Endometrial microvascular endothelial cells (primary cell): Measurements from ENCODE around the gene TPCN1. TPM values are rescaled to one million over a fixed set of nuclear protein-coding genes. Genes with fewer than 3 reads are reported as not detected.

Experiments used
- in situ Hi-C: cut with HindIII; loops from 2 replicates; pipeline ENCODE4 v1.10.0; 2017; ENCODE audit warnings: low sequenced_read_pairs, low pct_unique_long_range_greater_than_20kb; ENCODE audit errors: inconsistent ontology term
- total RNA-seq: library from RNA; depleted of rRNA; stranded (reverse); fragments of >200 nt; gene quantifications from one replicate; pipeline ENCODE4 v1.2.3, GENCODE V29; 2015; ENCODE audit errors: inconsistent ontology term

TPCN1 gene
- total RNA-seq, 1 donor from 2014 or later, result 8.2 TPM

DNA sequence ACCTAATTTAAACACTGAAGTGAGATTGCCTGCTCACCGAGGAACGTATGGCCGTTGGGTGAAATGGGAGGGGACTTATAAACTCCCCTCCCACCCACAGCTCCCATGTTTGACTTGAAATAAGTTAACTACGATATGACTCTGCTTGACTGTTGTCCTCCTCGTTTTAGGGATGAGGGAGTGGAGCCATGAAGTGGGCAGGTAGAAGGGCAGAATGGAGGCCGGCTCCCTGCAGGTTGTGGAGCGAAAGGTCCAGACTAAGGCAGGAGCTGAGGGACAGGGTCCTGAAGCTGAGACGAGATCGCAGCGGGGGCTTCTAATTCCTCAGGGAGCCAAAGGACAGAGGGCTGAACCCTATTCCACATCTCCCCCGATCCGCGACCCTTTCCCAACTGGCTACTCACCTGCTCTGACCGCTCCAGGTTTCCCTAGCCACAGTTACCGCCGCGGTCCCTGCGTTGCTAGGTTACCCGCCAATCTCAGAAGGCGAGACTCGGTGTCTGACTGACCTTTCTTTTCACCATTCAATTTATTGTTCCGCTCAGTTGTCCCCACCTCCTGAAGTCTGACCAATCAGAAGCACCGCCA lies 577 bp upstream of the TPCN1 start:
- in situ Hi-C loops, result no loop called here

DNA sequence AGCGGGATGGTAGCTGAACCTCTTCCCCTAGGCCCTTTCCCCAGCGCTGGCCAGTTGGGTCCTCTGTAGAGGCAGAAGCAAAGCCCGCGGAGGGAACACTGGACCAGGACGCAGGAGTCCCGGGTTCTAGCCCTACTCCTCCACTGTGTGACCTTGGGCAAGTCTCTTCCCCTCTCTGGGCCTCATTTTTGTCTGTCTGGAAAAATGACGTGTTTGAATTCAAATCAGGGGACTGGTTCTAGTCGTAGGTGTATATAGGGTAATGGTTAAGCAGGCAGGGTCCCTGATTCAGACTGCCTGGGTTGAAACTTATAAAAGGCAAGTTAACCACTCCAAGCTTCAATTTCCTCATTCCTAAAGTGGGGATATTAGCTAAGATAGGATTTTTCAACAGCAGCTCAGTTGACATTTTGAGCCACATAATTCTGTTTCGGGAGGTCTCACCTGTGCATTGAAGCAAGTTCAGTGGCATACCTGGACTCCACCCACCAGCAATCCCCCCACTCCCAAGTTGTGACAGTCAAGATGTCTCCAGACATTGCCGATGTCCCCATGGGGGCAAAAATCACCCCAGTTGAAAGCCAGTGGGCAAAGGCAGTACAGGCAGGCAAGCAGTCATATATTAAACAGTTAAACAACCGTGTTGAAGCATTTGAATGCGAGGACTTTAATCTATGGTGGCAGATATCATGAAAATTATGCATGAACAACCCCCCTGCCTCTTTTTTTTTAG lies 899 bp downstream of the TPCN1 start:
- in situ Hi-C loops, result no loop called here

DNA sequence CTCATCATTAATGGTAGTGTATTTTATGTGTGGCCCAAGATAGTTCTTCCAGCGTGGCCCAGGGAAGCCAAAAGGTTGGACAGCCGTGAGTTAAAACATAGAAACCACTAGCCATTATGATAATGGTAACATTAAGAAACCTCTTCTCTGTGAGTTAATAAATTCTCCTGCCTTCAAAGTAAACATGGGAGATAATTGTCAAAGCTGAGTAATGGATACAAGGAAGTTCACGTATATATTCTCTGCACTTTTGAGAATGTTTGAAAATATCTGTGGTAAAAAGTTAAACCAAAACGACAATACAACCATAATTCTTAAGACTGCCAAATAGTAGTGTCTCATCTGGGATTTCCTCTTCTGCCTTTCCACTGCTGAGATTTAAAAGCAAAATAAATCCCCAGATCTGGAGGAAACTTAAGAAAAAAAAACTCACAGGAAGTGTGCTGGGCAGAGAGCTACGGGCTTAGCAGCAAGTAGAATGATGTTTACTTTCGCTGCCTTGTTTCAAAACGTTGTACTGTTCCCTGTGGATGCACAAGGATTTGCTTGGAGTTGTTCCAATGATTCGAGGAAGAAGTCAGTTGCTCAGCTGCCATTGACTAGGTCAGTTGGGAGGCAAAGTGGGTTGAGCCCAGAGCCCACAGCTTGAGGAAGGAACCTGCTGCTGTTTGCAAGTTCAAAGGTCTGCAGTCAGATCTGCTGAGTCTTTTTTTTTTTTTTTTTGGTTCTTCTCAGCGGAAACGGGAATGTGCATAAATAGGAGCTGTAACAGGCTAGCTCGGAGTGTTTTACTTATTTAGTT lies 1.7 kb downstream of the TPCN1 start:
- in situ Hi-C loops, result no loop called here

DNA sequence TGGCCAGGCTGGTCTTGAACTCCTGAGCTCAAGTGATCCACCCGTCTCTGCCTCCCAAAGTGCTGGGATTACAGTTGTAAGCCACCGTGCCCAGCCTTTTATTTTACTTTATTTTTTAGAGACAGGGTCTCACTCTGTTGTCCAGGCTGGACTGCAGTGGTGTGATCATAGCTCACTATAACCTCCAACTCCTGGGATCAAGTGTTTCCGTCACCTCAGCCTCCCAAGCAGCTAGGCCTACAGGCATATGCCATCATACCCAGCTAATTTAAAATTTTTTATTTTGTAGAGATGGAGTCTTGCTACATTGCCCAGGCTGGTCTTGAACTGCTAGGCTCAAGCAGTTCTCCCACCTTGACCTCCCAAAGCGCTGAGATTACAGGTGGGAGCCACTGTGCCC lies 3.7 kb downstream of the TPCN1 start:
- in situ Hi-C loops, result no loop called here

DNA sequence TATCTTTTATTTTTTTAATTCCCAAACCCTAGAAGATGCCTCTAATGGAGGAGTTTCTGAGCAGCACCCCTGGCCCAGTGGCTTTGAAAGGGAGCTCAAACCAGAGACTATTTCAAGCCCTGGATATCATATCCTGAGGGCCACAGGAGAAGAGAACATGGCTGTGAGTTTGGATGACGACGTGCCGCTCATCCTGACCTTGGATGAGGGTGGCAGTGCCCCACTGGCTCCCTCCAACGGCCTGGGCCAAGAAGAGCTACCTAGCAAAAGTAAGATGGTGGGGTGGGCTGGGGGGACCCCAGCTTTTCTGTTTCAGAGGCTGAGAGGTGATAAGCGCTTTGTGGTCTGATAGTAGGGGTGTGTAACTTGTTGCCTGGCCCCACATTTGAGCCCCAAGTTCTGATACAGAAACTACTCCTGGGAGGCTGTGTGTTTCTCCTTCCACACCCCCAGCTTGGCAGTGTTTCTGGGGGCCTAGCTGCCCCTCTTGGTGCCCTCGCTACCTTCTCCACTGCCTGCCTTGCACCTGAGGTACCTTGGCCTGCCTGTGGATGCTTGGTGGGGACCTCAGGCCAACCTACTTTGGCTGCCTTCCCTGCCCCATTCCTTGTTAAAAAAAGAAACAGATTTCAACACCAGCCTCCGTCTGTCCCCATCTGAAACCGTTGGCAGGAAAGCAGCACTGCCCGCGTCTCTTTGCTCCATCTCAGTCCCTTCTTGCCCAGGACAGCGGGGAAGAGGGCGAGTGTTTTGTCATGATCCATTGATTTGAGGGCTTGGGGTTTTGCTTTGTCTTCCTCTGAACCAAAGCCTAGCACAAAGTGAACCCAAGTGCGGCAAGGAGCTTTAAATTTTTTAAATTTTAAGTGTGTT lies 5.7 kb downstream of the TPCN1 start:
- in situ Hi-C loops, result no loop called here

DNA sequence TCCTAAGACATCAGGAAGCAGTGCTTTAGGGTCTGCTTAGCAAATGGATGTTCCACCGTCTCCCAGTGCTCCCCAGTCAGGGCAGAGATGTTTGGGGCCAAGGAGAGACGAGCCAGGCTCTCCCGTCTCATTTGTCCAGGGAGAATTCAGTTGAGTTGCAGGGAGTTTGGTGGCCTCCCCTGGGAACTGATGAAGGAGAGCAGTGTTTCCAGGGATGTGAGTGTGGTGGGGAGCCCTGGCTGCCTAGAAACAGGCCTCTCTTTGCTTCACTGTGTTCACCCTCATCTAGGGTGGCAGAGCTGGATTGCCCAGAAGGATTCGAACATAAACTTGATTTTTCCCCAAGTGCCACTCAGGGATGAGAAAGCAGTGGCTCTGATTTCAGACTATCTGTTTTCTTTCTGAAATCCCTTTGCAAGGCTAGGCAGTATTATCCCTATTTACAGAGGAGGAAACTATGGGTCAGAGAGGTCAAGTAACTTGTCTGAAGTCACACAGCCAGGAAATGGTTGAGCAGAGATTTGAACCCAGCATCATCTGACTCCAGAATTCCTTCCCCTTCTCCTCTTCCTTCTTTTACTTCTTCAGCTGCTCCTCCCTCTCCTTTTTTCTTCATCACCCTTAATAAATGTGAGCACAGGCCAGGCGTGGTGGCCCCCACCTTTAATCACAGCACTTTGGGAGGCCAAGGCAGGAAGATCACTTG lies 6.6 kb downstream of the TPCN1 start:
- in situ Hi-C loops, result no loop called here

DNA sequence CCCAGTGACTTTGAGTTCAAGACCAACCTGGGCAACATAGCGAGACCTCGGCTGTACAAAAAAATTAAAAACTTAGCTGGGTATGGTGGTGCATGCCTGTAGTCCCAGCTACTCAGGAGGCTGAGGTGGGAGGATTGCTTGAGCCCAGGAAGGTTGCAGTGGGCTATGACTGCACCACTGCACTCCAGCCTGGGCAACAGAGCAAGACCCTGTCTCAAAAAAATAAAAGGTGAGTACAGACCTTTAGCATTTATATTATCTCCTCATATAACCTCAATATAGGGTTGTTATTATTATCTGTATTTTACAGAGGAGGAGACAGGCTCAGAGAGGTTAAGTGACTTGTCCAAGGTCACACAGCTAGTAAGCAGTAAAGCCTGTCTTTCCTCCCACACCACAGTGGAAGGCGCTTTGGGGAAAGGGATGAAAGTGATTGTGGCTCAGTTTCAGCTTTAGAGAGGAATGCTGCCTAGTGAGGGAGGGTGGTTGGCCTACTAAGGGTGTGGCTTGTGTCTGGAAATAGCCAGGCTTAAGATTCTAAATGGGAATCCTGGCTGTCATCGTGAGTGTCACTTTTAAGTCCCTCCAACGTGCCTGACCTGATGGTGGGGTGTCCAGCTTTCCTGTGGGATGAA lies 7.2 kb downstream of the TPCN1 start:
- in situ Hi-C loops, result no loop called here

DNA sequence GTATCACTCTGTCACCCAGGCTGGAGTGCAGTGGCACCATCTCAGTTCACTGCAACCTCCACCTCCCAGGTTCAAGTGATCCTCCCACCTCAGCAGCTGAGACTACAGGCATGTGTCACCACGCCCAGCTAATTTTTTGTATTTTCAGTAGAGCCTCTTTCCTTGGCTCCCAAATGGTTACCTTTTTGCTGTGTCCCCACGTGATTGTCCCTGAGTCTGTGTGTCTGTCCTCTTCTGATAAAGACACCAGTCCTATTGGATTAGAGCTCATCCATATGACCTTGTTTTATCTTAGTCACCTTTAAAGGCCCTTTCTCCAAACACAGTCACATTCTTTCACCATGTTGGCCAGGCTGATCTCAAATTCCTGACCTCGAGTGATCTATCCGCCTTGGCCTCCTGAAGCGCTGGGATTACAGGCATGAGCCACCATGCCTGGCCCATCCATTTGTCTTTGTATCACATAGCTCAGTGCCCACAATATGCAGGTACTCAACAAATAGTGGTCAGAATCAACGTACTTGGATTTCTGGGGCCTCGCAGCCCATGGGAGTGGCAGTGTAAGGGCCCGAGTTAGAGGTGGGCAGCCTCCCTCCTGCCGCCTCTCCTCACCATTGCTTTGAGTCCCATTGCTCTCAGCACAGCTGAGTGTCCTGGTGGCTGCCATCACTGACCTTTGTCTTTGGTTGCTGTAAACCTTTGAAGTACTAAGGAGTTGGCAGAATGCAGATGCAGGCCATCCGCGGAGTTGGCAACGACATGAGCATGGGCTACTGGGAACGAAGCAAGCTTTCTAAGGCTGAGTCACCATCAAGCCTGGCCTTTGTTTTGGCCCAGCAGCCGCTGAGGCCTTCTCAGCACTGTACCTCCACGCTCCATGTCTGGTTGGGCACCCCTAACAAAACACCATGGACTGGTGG lies 9.3 kb downstream of the TPCN1 start:
- in situ Hi-C loops, result no loop called here

DNA sequence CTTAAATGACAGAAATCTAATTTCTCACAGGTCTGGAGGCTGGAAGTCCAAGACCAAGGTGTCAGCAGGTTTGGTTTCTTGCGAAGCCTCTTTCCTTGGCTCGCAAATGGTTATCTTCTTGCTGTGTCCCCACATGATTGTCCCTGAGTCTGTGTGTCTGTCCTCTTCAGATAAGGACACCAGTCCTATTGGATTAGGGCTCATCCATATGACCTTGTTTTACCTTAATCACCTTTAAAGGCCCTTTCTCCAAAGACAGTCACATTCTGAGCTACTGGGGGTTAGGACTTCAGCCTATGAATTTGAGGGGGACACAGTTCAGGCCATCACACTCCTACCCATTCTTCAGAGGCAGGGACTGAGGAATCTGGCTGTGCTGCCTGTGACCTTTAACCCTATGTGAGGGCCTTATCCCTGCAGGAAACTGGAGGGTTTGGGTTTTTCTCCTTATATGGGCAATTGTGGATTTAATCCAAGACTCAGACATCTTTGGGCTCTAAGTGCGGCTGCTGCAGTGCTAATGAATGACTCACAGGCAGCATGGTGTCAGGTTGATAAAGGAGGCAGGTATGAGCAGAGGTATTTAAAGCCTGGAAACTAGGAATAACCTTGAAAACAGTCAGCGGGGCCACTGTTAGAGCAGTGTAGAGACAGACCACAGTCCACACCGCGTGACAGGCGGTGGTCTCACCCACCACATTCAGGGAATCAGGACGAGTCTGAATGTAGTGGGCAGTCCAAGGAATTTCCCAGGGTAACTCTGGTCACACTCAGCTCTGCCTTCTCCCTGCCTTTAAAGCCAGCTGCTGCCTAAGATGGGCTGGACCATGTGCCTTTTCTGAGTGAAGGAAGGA lies 10.2 kb downstream of the TPCN1 start:
- in situ Hi-C loops, result no loop called here

DNA sequence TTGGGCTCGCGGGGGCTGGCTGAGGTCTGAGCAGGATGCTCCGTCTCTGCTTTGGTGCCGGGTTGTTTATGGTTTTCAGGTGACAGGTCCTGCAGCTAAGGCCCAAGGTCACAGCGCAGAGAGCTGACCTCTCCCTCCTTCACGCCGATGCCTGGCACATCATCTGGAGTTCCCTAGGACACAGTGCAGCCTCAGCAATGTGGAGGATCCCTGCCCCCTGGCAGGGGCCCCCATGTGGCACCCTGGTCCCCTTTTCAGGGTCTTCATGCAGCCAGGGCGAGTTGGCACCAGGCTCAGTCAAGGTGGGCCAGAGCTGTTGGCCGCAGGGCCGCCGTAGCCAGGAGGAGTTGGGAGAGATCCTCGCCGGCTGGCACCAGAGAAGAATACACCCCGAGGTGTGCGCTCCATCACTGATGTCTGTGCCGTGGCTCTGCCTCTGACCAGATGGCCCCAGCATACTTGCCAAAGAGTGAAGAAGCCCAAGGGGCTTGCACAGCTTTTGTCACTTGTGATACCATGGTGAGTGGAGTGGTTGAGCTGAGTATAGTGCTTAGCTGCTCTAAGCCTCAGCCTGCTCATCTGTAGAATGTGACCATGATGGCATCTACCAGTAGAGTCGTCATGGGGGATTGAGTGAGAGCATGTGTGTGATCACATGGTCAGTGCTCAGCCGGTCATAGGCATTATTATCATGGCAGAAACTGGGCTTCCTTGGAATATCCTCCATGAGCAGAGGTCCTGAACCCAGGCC lies 11.0 kb downstream of the TPCN1 start:
- in situ Hi-C loops, result no loop called here

DNA sequence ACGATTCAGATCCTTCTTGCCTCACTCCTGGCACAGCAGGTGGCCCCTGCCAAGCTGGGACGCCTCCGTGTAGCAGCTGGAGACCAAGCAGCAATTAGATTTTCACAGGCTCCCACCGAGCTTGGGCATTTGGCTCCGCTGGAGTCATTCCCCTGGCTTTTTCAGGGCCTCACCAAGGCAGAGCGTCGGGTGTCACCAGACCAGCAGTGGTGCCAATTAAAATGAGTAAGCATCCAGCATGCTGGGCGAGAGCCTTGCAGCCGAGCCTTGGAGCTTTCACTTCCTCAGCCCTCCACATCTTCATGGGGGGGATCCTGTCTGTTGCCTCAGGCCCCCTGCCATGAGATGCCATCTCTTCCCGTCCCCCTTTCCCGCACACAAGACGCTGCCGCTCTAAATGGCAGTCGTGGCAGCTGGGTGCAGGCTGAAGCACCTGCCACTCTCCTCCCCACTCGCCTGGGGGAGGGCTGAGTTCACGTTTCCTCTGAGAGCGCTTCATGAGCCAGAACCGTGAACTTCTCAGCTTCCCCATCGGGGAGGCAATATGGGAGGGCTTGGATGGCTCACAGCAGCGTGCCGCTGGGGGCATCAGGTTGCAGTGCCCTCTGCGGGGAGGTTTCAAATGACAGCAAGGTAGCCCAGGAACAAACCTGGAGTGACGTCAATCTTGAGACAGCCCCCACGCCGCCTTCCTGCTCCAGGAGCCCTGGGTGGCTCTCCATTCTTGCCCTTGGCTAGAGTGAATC lies 11.7 kb downstream of the TPCN1 start:
- in situ Hi-C loops, result no loop called here

DNA sequence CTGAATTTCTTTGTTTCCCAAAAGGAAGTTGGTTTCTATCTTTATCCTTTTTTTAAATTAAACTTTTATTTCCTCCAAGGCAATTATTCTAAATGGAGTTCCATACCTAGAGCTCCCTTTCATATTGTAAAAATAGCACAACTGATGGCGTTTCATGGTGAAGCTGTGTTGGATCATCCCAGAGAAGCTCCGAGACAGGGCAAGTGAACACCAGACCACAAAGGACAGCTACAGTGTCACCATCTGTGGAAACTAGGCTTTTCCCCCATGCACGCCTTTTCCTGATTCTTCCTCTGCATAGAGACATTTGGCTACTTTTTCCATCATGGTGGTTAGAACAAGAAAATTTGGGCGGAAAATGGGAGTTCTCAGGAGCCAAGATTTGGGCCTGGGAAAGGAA lies 12.7 kb downstream of the TPCN1 start:
- in situ Hi-C loops, result no loop called here

DNA sequence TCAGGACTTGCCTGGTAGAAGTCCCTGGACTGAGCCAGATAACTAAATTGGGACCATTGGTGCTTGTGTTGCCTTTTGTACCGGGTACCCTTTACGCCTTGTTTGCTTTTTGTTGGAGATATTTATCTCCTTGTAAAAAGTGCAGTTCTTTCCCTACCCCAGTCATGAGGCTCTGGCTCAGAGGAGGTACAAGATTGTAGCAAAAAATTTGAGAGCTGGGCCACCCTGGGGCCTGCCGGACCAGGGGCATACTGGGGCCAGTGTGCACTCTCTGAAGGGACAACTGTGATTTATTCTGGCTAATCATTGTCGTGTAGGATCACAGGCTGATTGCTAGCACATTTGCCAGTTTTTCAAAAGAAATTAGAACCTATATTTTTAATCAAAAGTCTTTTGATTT lies 13.2 kb downstream of the TPCN1 start:
- in situ Hi-C loops, result no loop called here

DNA sequence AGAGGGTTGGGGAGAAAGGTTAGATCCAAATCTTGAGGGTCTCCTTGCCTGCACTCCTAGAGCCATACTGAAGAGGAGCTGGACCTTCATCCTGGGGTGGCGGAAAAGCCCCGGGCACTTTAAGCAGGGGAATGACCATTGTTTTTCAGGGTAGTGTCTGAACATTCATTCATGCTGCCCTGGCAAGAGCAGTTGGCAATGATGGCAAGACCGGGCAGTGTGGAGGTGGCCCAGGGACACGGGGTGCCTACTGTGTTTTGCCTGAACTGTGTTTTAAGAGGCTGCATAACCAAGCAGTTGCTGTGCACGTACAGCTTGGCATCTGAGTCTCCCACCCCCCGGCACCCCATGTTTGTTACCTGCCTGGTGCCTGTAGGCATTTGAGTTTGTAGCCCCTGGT lies 14.7 kb downstream of the TPCN1 start:
- in situ Hi-C loops, result no loop called here
